LHCN-M2 (cell line): ENCODE data around the gene CRTAC1. TPM values are rescaled to one million over a fixed set of nuclear protein-coding genes. Genes with fewer than 3 reads are reported as not detected.

Experiments
- DNase-seq: peaks from one replicate; pipeline ENCODE4 v3.0.0-alpha.2; 2012; ENCODE audit warnings: low read depth
- total RNA-seq: library from RNA; depleted of rRNA; stranded (reverse); fragments of >200 nt; gene quantifications from 2 replicates; pipeline ENCODE4 v1.2.3, GENCODE V29; 2014

Gene CRTAC1
- total RNA-seq, 1 experiment from 2014 or later, result not detected

GRCh38 chr10:97901381-97901780 is 129.0 kb downstream of the CRTAC1 start:
- DNase-seq, result no peak

- no peak for DNase-seq
Measured at GRCh38 chr10:97898429-97898828, 132.0 kb downstream of the CRTAC1 start.

- DNase-seq, result no peak
Measured at GRCh38 chr10:97896756-97897358, 133.6 kb downstream of the CRTAC1 start.

GRCh38 chr10:97895915-97896314 is 134.5 kb downstream of the CRTAC1 start:
- DNase-seq, result no peak

- DNase-seq, result no peak
Measured at GRCh38 chr10:97895084-97895483, 135.3 kb downstream of the CRTAC1 start.

- no peak for DNase-seq
Measured at GRCh38 chr10:97894092-97894491, 136.3 kb downstream of the CRTAC1 start.

- no peak for DNase-seq
Measured at GRCh38 chr10:97892939-97893338, 137.5 kb downstream of the CRTAC1 start.

- DNase-seq, result no peak
Measured at GRCh38 chr10:97892506-97892905, 137.9 kb downstream of the CRTAC1 start.

- DNase-seq, result no peak
Measured at GRCh38 chr10:97891497-97892167, 138.8 kb downstream of the CRTAC1 start.

GRCh38 chr10:97889461-97890265 is 140.8 kb downstream of the CRTAC1 start:
- no peak for DNase-seq

- DNase-seq, result peak; percentile 54
Measured at GRCh38 chr10:97888641-97889262, 141.7 kb downstream of the CRTAC1 start.

GRCh38 chr10:97888134-97888533 is 142.3 kb downstream of the CRTAC1 start:
- no peak for DNase-seq

- no peak for DNase-seq
Measured at GRCh38 chr10:97887399-97887798, 143.0 kb downstream of the CRTAC1 start.

GRCh38 chr10:97886286-97886685 is 144.1 kb downstream of the CRTAC1 start:
- no peak for DNase-seq

GRCh38 chr10:97883092-97883485 is 147.3 kb downstream of the CRTAC1 start:
- DNase-seq, result no peak

- DNase-seq, result peak; percentile 99
Measured at GRCh38 chr10:97882142-97883091, 148.0 kb downstream of the CRTAC1 start.

- DNase-seq, result no peak
Measured at GRCh38 chr10:97880109-97880508, 150.3 kb downstream of the CRTAC1 start.

GRCh38 chr10:97879241-97879640 is 151.2 kb downstream of the CRTAC1 start:
- no peak for DNase-seq

GRCh38 chr10:97876402-97876801 is 154.0 kb downstream of the CRTAC1 start:
- DNase-seq, result no peak

GRCh38 chr10:97875391-97875790 is 155.0 kb downstream of the CRTAC1 start:
- no peak for DNase-seq

GRCh38 chr10:97874332-97874731 is 156.1 kb downstream of the CRTAC1 start:
- DNase-seq, result no peak
